NCI-H526 (cell line): ENCODE data around the gene CRELD2.

Experiments
- DNase-seq, 2 experiments: peaks; one replicate each; lab custom pipeline; 2025; lab: John Stamatoyannopoulos, UW

CRELD2 gene

GRCh38 chr22:49945042-49945794 lies 26.8 kb downstream of the CRELD2 start:
- peak in 1 of 2 experiments; percentile 28 for DNase-seq

DNA sequence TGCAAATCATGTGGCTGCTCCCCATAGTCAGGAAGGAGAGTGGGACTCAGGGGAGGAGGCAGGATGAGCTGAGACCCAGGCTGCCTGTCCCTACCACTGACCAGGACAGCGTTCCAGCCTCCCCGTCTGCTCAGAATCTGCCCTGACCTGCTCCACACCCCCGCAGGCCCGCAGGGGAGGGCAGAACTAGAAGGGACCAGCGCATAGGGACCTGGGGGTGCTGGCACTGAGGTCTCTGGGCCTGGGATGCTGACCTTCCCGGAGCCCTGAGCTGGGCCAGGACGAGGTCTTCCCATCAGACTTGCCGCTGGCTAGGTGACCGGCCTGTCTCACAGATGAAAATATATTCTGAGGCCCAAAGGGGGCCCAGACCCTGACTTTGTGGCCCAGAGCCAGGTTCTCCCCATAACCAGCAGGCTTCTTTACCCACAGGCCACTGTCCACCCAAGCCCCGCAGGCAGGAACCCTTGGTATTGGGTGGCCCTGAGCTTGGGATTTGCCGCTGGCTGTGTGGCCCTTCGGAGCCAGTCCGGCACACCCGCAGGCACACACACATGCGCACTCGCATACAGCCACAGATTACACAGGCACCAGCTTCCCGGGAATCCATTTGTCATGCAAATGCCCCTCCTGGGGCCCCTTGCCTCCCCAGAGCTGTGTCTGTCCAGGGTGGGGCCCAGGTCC lies 28.3 kb downstream of the CRELD2 start:
- DNase-seq, result peak; percentile 34 to 86

GRCh38 chr22:49947296-49947622 lies 28.8 kb downstream of the CRELD2 start:
- no peak for DNase-seq

- DNase-seq, result peak in 1 of 2 experiments; percentile 30
These were observed 29.9 kb downstream of the CRELD2 start for GRCh38 chr22:49948116-49948957.

GRCh38 chr22:49948958-49949913 lies 30.8 kb downstream of the CRELD2 start:
- DNase-seq, result peak in 1 of 2 experiments; percentile 65

DNA sequence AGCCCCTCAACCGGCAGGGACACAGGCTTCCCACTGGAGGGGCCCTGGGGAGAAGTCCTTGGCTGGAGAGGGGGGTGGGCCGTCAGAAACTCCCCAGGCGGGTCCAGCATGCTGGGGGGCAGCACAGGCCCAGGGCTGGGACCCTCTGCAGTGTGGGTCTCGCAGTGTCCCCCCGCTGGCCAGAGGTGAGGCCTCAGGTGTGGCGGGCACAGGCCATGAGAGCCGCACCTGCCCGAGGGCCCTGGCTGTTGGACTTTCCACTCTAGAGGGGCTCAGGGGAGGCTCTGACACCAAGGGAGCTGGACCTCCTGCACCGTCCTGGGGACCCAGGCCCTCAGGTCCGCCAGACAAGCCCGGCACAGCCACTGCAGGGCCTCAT lies 31.5 kb downstream of the CRELD2 start:
- DNase-seq, result no peak

GRCh38 chr22:49950396-49950994 lies 32.1 kb downstream of the CRELD2 start:
- DNase-seq, result no peak

- DNase-seq, result peak in 1 of 2 experiments; percentile 56
These were observed 32.7 kb downstream of the CRELD2 start for GRCh38 chr22:49951000-49951677.

DNA sequence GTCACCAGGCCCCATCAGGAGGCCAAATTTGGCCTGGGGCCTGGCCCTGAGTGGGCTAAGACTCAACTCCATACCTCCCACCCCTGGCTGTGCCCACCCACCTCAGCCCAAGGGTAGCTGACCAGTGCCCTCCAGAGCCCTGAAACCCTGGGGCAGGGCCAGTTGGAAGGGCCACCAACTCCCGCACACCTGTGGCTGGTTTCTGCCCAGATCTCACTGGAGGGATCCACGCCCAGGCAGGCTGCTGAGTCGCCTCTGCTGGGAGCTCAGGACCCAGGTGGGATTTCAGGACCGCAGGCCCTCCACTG lies 33.2 kb downstream of the CRELD2 start:
- DNase-seq, result no peak

- no peak for DNase-seq
These were observed 33.8 kb downstream of the CRELD2 start for GRCh38 chr22:49951986-49952896.

- DNase-seq, result no peak
These were observed 34.7 kb downstream of the CRELD2 start for GRCh38 chr22:49953027-49953679.

DNA sequence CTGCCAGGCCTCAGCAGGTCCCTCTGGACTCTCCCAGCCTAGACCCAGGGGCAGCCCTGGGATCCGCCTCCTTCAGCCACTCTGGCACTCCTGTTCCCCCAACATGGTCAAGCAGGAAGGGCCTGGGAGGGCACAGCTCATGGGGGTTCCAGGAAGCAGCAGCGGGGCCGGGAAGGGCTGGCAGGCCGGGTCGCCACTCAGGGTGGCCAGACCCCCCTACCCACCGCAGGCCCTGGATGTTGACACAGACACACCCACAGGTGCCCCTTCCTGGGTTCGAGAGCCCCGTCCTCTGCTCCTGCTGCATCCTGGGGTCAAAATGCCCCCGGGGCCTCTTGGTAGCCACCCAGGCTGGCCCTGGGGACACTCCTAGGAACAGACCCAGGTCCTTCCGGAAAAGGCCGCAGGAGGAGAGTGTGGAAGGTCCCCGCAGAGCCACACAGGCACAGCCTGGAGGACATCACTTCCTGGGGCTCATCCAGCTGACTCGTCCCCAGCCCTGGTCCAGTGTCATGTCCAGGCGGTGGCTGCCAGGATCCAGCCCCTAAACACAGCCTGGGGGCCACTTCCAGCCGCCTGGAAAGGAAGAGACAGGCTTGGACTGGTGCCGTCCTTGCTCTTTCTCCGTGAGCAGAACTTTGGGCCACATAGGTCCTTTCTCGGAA lies 35.4 kb downstream of the CRELD2 start:
- no peak for DNase-seq

- DNase-seq, result no peak
These were observed 35.9 kb downstream of the CRELD2 start for GRCh38 chr22:49954354-49954753.

DNA sequence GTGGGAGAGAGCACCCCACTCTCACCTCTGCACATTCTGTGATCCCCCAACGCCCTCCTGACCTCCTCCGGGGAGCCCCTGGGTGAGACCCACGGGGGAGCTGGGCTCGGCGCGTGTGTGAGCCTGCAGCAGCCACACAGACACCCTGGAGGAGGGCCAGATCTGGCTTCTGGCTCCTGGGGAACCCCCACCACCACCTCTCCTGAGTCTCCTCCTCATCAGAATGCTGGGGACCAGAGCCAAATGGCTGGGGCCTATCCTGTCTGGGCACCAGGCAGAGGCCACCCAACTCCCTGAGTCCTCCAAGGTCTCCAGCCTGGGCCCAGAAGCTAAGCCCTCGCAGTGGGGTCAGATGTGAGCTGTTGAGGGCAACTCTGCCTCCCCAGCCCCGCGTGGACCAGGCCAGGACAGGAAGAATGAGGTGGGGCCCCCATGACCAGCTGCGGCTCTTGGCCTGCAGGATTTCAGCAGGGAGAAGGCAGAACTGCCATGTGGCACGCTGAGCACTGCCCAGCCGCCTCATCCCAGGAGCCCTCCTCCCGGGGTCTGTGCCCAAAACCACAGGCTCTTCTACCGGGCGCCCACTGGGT lies 36.7 kb downstream of the CRELD2 start:
- DNase-seq, result no peak

DNA sequence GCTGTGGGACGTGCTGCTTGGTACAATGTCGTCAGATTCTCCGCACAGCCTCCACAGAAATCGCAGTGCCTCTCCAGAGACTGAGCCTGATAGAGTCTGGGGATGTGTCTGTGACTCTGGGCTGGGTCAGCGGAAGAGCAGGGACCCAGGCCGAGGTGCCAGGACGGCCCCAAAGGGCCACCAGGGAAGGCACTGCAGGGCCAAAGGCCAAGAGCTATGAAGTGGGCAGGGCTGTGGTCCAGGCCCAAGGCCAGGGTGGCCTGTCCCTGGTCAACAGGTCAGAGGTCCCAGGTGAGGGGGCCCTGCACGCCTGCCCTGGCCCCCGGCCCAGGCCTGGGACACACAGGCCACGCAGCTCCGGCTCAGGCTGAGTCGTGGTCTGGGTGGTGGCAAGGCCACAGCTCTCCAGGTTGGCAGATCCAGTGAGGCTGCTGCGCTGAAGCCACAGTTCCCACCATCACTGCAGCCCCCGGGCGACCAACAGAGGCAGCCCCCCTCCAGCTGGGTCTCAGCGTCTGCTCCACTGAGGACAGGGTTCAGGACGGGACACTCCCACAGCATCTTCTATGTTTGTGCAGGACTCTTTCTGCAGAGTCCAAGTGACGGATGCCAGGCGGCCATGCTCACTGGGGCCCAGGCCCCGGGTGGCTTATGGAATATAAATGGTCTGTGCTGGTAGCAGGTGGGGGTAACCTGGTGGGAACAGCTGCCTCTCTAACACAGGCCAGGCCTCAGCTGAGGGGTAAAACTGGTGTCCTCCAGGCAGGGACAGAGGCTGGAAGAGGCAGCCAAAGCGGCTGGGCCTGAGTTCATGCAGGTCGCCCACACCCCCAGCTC lies 37.4 kb downstream of the CRELD2 start:
- DNase-seq, result no peak

- DNase-seq, result no peak
These were observed 38.0 kb downstream of the CRELD2 start for GRCh38 chr22:49956418-49956770.
